HEK293T (cell line): Measurements from ENCODE around the gene PSTPIP2.

ENCODE experiments used
- ELF4 ChIP-seq: fragments of 450-650 bp; IDR thresholded peaks from 2 replicates; pipeline ENCODE4 v1.6.1; 2017; ENCODE audit warnings: antibody characterized with exemption
- FOXA1 ChIP-seq: fragments of 450-650 bp; IDR thresholded peaks from 2 replicates; pipeline ENCODE4 v1.6.1; 2016; ENCODE audit warnings: mild to moderate bottlenecking
- FOXM1 ChIP-seq: fragments of 450-650 bp; IDR thresholded peaks from 2 replicates; pipeline ENCODE4 v1.6.1; 2017; ENCODE audit warnings: mild to moderate bottlenecking, borderline replicate concordance
- HDGF ChIP-seq: fragments of 450-650 bp; IDR thresholded peaks from 2 replicates; pipeline ENCODE4 v1.6.1; 2017; ENCODE audit warnings: antibody characterized with exemption, borderline replicate concordance
- NFRKB ChIP-seq: fragments of 450-650 bp; IDR thresholded peaks from 2 replicates; pipeline ENCODE4 v1.6.1; 2016; ENCODE audit warnings: mild to moderate bottlenecking, moderate library complexity
- SP1 ChIP-seq: fragments of 450-650 bp; IDR thresholded peaks from 2 replicates; pipeline ENCODE4 v1.6.1; 2017
- SUZ12 ChIP-seq: fragments of 450-650 bp; IDR thresholded peaks from 2 replicates; pipeline ENCODE4 v1.6.1; 2016; ENCODE audit warnings: mild to moderate bottlenecking
- TARDBP ChIP-seq: fragments of 450-650 bp; IDR thresholded peaks from 2 replicates; pipeline ENCODE4 v1.6.1; 2016

GRCh38 chr18:46042571-46043123 lies 29.4 kb downstream of the PSTPIP2 start:
- TF ChIP-seq NFRKB (no peak), HDGF (no peak), SP1 (no peak), SUZ12 (no peak), ELF4 (no peak), TARDBP (no peak), FOXA1 (no peak), FOXM1 (no peak)
